Activated T-cell treated with anti-CD3 and anti-CD28 coated beads, Interleukin-2, amount 50 U/mL, for 72 hours (primary cell): ENCODE results near the gene PPM1B. TPM values are rescaled to one million over a fixed set of nuclear protein-coding genes. Genes with fewer than 3 reads are reported as not detected.
"Not testable (repeated sequence)": the region's sequence is repeated elsewhere in the genome, so short reads cannot be mapped to it uniquely, and the experiment has no call there.

Experiments used
- ATAC-seq, 2 donors: fragments of 150-1000 bp; cut with Tn5 transposase; replicated peaks in 1 of 2; 2 replicates each; pipeline ENCODE4 v1.10.0; 2021; ENCODE audit warnings: moderate library complexity in 2 of 2, mild to moderate bottlenecking in 1 of 2
- DNase-seq, 2 donors: peaks; one replicate each; pipeline ENCODE4 v3.0.0; 2021 to 2022; ENCODE audit warnings: mixed read lengths in 1 of 2
- H3K27ac Mint-ChIP-seq: one replicate; pipeline ENCODE4 v1.8.0; 2022; ENCODE audit warnings: mild to moderate bottlenecking, moderate library complexity, mixed read lengths
- H3K27me3 Mint-ChIP-seq: one replicate; pipeline ENCODE4 v1.8.0; 2022; ENCODE audit warnings: low read depth, mixed read lengths
- H3K36me3 Mint-ChIP-seq, 2 donors: one replicate each; pipeline ENCODE4 v1.8.0; 2022; ENCODE audit warnings: mixed read lengths in 2 of 2, mild to moderate bottlenecking in 1 of 2; ENCODE audit not compliant: insufficient read depth in 2 of 2
- H3K4me1 Mint-ChIP-seq: one replicate; pipeline ENCODE4 v1.8.0; 2022; ENCODE audit warnings: low read depth, mixed read lengths
- H3K4me3 Mint-ChIP-seq, 2 donors: one replicate each; pipeline ENCODE4 v1.8.0; 2022; ENCODE audit warnings: mild to moderate bottlenecking in 2 of 2, mixed read lengths in 2 of 2, moderate library complexity in 2 of 2
- H3K9me3 Mint-ChIP-seq, 2 donors: one replicate each; pipeline ENCODE4 v1.8.0; 2022; ENCODE audit warnings: mixed read lengths in 2 of 2
- total RNA-seq, 2 donors: library from RNA; stranded (reverse); gene quantifications; one replicate each; pipeline ENCODE4 v1.2.3, GENCODE V29; 2022

PPM1B gene
- total RNA-seq, 2 donors from 2014 or later: 47.6 to 60.1 TPM

DNA sequence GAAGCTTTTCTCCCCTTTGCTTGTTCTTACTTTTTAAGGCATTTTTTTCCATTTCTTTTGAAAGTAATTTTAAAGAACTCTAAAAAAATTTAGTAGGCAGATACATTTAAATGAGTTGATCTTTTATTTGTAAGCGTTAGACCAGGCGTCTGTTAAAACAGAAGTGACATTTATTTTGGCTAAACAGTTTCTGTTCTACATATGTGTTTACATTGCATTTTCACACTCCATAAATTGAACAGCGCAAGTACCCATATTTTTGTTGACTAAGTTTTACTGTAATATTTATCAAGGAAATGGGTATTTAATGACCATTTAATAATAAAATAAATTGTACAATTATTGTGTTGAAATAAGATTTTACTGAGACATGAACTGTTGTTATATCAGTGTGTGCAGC is 21.9 kb downstream of the PPM1B start:
- Mint-ChIP-seq H3K4me3 (peak overlapping the region in 1 of 2 donors; percentile 18), H3K27me3 (no peaks in the 10 kb centered on the region), H3K9me3 (no peaks in the 10 kb centered on the region), H3K4me1 (peaks cover 76% of the 10 kb centered on the region), H3K27ac (peak overlapping the region; percentile 75), H3K36me3 (peaks cover 3% of the 10 kb centered on the region in 2 donors)
- DNase-seq (no peak), ATAC-seq (no peak)

DNA sequence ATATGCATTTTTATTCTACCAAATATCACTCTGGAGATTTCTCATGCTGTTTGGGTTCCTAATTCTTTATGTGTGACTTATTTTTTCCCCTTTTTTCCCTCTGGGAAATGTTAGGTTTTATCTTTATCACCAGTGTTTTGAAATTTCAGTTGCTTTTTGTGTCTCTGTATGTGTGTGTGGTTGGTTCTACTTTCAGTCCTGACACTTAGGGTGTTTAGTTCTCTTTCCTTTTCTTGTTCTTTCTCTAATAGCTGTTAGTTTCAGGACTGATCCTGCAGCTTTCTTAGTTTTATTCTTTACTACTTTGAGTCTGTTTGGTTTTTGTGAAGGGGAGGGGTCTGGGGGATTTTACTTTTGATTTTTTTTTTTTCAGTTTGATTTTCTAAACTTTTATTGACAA is 23.1 kb downstream of the PPM1B start:
- Mint-ChIP-seq H3K36me3 (peaks cover 3 to 5% of the 10 kb centered on the region in 2 donors), H3K9me3 (no peaks in the 10 kb centered on the region), H3K27ac (no peak overlapping the region), H3K4me3 (peak overlapping the region; percentile 43 to 53), H3K27me3 (no peaks in the 10 kb centered on the region), H3K4me1 (peaks cover 70% of the 10 kb centered on the region)
- ATAC-seq (peak; percentile 60 to 78), DNase-seq (no peak)

DNA sequence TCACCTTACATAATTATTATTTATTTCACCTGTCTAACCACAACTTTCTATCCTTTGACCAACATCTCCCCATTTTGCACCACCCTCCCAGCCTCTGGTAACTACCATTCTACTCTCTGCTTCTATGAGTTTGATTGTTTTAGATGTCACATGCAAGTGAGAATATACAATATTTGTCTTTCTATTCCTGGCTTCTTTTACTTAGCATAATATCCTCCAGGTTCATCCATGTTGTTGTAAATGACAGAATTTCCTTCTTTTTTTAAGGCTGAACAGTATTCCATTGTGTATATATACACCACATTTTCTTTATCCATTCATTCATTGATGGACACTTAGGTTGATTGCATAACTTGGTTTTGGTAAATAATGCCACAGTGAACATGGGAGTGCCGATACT is 24.0 kb downstream of the PPM1B start:
- H3K4me1 Mint-ChIP-seq: peaks cover 63% of the 10 kb centered on the region
- no peak overlapping the region for H3K27ac Mint-ChIP-seq
- ATAC-seq (no peak), DNase-seq (no peak)
- no peaks in the 10 kb centered on the region for H3K27me3 Mint-ChIP-seq
- no peak overlapping the region for H3K4me3 Mint-ChIP-seq
- H3K9me3 Mint-ChIP-seq: no peaks in the 10 kb centered on the region
- H3K36me3 Mint-ChIP-seq: peaks cover 3 to 7% of the 10 kb centered on the region in 2 donors

DNA sequence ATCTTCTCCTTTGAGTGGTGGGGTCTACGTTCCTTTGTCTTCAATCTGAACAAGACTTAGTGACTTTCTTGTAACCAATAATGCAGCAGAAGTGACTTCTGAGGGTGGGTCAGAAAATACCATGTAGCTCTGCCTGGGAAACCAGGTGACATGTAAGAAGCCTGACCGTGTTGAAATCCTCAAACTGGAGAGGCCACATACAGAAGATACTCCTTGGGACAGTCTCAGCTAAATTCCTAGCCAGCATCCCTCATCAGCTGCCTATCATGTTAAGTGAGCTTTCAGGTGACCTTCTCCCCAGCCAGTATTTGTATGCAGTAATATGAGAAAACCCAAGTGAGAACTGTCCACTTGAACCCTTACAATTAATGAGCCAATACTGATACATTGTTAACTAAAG is 27.0 kb downstream of the PPM1B start:
- ATAC-seq: no peak
- Mint-ChIP-seq H3K36me3 (peaks cover 3 to 8% of the 10 kb centered on the region in 2 donors), H3K9me3 (no peaks in the 10 kb centered on the region), H3K4me3 (no peak overlapping the region), H3K4me1 (peaks cover 55% of the 10 kb centered on the region), H3K27me3 (no peaks in the 10 kb centered on the region), H3K27ac (no peak overlapping the region)
- no peak for DNase-seq

DNA sequence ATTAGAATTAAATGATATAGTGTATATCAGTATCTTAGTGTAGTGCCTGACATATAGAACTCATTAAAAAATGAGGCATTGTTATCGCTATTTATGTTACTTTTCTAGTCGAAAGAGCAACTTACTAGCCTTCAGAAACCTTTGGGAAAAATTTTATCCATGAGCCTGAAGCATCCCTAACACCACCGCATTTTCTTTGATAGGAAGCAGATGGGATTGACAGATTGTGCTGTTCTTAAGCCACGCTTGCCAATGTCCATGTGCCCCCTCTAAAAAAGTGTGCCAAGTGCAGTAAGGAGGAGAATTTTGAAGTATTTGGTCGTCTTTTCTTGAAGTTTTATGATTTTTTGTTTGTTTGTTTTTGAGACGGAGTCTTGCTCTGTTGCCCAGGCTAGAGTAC is 29.1 kb downstream of the PPM1B start:
- ATAC-seq: no peak
- no peak overlapping the region for H3K27ac Mint-ChIP-seq
- no peak overlapping the region for H3K4me3 Mint-ChIP-seq
- no peak for DNase-seq
- H3K9me3 Mint-ChIP-seq: no peaks in the 10 kb centered on the region
- H3K27me3 Mint-ChIP-seq: no peaks in the 10 kb centered on the region
- H3K4me1 Mint-ChIP-seq: peaks cover 47% of the 10 kb centered on the region
- peaks cover 9 to 19% of the 10 kb centered on the region in 2 donors for H3K36me3 Mint-ChIP-seq

DNA sequence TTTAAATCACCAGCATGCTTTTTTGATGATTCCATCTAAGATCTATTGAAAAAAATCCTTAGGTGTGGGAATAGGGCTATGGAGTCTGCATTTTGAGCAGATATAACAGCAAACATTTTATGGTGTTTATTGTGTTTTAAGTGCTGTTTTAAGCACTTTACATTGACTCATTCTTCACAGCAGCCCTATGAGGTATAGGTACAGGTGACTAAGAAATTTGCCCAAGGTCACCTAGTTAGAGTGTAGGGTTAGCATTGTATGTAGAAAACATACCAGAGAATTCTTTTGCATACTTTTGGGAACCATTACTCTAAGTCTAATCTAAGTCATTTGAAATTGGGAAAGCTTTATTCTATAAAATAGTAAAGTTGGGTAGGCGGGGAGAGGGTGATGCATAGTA is 31.3 kb downstream of the PPM1B start:
- H3K4me3 Mint-ChIP-seq: no peak overlapping the region
- peaks cover 56% of the 10 kb centered on the region for H3K4me1 Mint-ChIP-seq
- peaks cover 0 to 2% of the 10 kb centered on the region in 2 donors for H3K9me3 Mint-ChIP-seq
- H3K27ac Mint-ChIP-seq: no peak overlapping the region
- DNase-seq: no peak
- ATAC-seq: peak in 1 of 2 donors; percentile 33
- peaks cover 9 to 28% of the 10 kb centered on the region in 2 donors for H3K36me3 Mint-ChIP-seq
- no peaks in the 10 kb centered on the region for H3K27me3 Mint-ChIP-seq

DNA sequence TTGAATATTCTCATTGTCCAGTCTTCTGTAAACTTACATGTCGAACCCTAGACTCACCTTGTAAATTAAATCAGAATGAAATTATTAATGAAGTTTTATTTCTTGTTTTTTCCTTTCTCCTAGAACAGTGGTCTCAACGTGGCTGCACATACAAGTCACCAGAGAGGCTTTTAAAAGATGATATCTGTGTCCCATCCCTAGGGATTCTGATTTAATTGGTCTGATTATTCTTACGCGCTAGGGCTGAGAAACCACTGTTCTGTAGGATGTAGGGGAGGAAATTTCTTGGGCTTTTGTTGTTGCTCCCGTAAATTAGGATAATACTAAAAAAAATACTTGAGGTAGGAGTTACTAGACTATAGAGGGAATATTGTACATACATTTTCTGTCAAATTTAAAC is 32.1 kb downstream of the PPM1B start:
- no peak for ATAC-seq
- no peak for DNase-seq
- Mint-ChIP-seq H3K4me3 (no peak overlapping the region), H3K27me3 (no peaks in the 10 kb centered on the region), H3K4me1 (peaks cover 60% of the 10 kb centered on the region), H3K36me3 (peaks cover 9 to 25% of the 10 kb centered on the region in 2 donors), H3K27ac (no peak overlapping the region), H3K9me3 (peaks cover 0 to 2% of the 10 kb centered on the region in 2 donors)

DNA sequence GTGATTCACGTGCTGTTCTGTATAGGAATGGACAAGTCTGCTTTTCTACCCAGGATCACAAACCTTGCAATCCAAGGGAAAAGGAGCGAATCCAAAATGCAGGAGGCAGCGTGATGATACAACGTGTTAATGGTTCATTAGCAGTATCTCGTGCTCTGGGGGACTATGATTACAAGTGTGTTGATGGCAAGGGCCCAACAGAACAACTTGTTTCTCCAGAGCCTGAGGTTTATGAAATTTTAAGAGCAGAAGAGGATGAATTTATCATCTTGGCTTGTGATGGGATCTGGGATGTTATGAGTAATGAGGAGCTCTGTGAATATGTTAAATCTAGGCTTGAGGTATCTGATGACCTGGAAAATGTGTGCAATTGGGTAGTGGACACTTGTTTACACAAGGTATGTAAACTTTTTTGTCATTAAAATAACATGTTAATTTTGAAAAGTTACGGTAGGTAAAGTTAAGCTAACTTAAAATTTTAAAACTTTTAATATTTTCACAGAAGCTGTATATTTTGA is 33.0 kb downstream of the PPM1B start:
- DNase-seq (no peak), ATAC-seq (no peak)
- Mint-ChIP-seq H3K27ac (peak overlapping the region; percentile 32), H3K4me1 (peaks cover 55% of the 10 kb centered on the region), H3K36me3 (peaks cover 9 to 25% of the 10 kb centered on the region in 2 donors), H3K9me3 (peaks cover 0 to 2% of the 10 kb centered on the region in 2 donors), H3K4me3 (no peak overlapping the region), H3K27me3 (no peaks in the 10 kb centered on the region)

DNA sequence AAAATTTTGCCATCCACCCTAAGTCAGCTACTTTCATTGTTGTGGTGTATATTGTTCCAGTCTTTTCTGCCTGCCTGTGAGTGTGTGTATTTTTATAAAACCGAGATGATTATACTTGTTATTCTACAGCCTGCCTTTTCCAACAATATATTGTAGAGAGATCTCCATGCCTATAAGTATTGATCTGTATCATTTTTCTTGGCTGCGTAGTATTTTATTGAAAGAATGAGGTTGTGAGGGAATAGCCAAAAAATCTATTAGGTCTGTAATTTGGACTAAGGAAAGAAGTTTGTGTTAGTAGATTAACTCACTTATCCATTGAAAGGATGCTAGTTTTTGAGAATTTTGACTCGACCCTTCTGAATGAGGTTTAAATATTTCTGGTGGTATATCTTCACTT is 34.9 kb downstream of the PPM1B start:
- ATAC-seq (no peak), DNase-seq (no peak)
- peak overlapping the region; percentile 61 for H3K27ac Mint-ChIP-seq
- peaks cover 48% of the 10 kb centered on the region for H3K4me1 Mint-ChIP-seq
- peaks cover 9 to 22% of the 10 kb centered on the region in 2 donors for H3K36me3 Mint-ChIP-seq
- H3K27me3 Mint-ChIP-seq: no peaks in the 10 kb centered on the region
- peak overlapping the region in 1 of 2 donors; percentile 8 for H3K4me3 Mint-ChIP-seq
- H3K9me3 Mint-ChIP-seq: peaks cover 0 to 2% of the 10 kb centered on the region in 2 donors

DNA sequence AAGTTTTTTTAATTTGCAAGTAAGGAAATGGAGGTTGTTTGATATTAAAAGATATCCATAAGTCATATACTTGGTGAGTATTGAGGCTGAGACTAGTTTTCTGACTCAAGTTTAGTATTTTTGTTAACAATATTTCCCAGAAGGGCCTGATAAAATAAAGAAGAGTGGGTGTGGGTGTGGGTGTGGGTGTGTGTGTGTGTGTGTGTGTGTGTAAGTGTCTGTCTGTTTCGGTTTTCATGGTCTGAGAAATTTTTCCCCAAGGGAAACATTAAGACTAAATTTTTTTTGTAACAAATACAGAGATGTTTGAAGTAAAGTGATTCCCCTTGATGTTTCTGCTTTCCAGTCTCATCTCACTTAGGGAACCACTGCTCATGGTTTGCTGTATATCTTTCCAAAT is 36.5 kb downstream of the PPM1B start:
- Mint-ChIP-seq H3K4me3 (peak overlapping the region in 1 of 2 donors; percentile 25), H3K9me3 (peaks cover 0 to 2% of the 10 kb centered on the region in 2 donors), H3K36me3 (peaks cover 10 to 32% of the 10 kb centered on the region in 2 donors), H3K27me3 (no peaks in the 10 kb centered on the region), H3K4me1 (peaks cover 45% of the 10 kb centered on the region), H3K27ac (peak overlapping the region; percentile 78)
- no peak for ATAC-seq
- no peak for DNase-seq

DNA sequence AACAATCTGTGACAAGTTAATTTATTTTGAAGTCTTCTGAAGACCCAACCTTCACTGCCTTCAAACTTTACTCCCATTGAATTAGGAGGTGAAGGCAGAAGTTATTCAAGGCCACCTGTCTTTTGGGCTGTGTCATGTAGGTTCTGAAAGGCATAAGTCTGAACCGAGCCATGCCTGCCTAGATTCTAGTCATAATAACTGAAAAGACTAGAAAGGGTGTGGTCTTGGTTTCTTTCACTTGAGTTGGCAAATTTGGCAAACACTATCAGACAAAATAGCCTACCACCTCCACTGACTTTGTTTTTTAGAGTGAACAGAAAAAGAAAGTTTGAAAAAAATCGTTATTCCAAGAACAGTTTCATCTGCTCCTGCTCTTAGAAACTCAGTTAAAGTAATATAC is 38.4 kb downstream of the PPM1B start:
- peaks cover 0 to 2% of the 10 kb centered on the region in 2 donors for H3K9me3 Mint-ChIP-seq
- DNase-seq: no peak
- peaks cover 4 to 23% of the 10 kb centered on the region in 2 donors for H3K36me3 Mint-ChIP-seq
- H3K4me1 Mint-ChIP-seq: peaks cover 29% of the 10 kb centered on the region
- no peak overlapping the region for H3K4me3 Mint-ChIP-seq
- no peaks in the 10 kb centered on the region for H3K27me3 Mint-ChIP-seq
- no peak overlapping the region for H3K27ac Mint-ChIP-seq
- no peak for ATAC-seq

DNA sequence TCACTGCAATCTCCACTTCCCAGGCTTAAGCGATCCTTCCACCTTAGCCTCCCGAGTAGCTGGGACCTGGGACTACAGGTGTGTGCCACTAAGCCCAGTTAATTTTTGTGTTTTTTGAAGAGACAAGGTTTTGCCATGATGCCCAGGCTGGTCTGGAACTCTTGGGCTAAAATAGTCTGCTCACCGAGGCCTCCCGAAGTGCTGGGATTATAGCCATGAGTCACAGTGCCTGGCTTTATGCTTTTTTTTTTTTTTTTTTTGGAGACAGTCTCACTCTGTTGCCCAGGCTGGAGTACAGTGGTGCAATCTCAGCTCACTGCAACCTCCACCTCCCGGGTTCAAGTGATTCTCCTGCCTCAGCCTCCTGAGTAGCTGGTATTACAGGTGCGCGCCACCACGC is 39.0 kb downstream of the PPM1B start:
- not testable (repeated sequence) for H3K9me3 Mint-ChIP-seq, H3K27me3 Mint-ChIP-seq, H3K4me3 Mint-ChIP-seq, DNase-seq, H3K27ac Mint-ChIP-seq, ATAC-seq
- peaks cover 35% of the 10 kb centered on the region for H3K4me1 Mint-ChIP-seq
- H3K36me3 Mint-ChIP-seq: peaks cover 4 to 23% of the 10 kb centered on the region in 2 donors

DNA sequence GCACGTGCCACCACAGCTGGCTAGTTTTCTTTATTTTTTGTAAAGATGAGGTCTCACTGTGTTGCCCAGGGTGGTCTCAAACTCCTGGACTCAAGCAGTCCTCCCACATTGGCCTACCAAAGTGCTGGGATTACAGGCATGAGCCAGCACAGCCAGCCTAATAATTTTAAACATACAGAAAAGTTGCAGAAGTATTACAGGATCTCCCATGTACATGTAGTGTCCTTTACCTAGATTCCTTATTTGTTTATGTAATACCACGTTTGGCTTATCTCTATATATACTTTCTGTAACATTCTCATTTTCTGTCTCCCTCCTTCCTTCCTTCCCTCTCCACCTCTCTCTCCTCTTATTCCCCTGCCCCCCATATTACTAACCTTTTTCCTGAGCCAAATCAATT is 41.7 kb downstream of the PPM1B start:
- DNase-seq: no peak
- ATAC-seq: no peak
- Mint-ChIP-seq H3K27me3 (no peaks in the 10 kb centered on the region), H3K4me3 (no peak overlapping the region), H3K9me3 (no peaks in the 10 kb centered on the region), H3K4me1 (peaks cover 23% of the 10 kb centered on the region), H3K27ac (peak overlapping the region; percentile 50), H3K36me3 (peaks cover 1 to 12% of the 10 kb centered on the region in 2 donors)

DNA sequence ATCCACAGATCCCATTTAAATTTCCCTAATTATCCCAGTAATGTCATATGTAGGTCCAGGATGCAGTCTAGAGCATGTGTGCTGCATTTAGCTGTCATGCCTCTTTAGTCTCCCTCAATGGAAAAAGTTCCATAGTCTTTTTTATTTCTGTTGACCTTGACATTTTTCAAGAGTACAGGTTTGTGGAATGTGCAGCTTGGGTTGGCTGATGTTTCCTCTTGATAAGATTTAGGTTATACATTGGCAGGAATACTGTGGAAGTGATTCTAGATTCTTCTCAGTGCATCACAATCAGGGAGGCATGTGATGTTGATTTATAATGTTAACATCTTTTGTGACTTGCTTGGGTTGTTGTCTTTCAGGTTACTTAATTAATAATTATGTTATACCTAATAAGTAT is 42.5 kb downstream of the PPM1B start:
- no peak overlapping the region for H3K27ac Mint-ChIP-seq
- DNase-seq: no peak
- H3K27me3 Mint-ChIP-seq: no peaks in the 10 kb centered on the region
- no peak for ATAC-seq
- H3K4me1 Mint-ChIP-seq: peaks cover 23% of the 10 kb centered on the region
- no peak overlapping the region for H3K4me3 Mint-ChIP-seq
- H3K9me3 Mint-ChIP-seq: no peaks in the 10 kb centered on the region
- H3K36me3 Mint-ChIP-seq: peaks cover 1 to 15% of the 10 kb centered on the region in 2 donors
